Fibroblast of pulmonary artery (primary cell): ENCODE results near the gene ATP5F1D.

Experiments used
- DNase-seq: peaks from one replicate; pipeline ENCODE4 v3.0.0-alpha.2; 2010; ENCODE audit warnings: low read depth
- H3K4me3 ChIP-seq: replicated peaks from 2 replicates; pipeline ENCODE4 v1.5.1; 2011; ENCODE audit warnings: low read depth, mild to moderate bottlenecking, control low read depth, low read length, moderate library complexity
- TF ChIP-seq, protein P1 (sequence below): IDR thresholded peaks from 2 replicates; pipeline ENCODE4 v1.5.1; 2011; ENCODE audit warnings: mild to moderate bottlenecking, control low read depth, low read length, inconsistent platforms; ENCODE audit errors: missing control alignments

ATP5F1D gene

DNA sequence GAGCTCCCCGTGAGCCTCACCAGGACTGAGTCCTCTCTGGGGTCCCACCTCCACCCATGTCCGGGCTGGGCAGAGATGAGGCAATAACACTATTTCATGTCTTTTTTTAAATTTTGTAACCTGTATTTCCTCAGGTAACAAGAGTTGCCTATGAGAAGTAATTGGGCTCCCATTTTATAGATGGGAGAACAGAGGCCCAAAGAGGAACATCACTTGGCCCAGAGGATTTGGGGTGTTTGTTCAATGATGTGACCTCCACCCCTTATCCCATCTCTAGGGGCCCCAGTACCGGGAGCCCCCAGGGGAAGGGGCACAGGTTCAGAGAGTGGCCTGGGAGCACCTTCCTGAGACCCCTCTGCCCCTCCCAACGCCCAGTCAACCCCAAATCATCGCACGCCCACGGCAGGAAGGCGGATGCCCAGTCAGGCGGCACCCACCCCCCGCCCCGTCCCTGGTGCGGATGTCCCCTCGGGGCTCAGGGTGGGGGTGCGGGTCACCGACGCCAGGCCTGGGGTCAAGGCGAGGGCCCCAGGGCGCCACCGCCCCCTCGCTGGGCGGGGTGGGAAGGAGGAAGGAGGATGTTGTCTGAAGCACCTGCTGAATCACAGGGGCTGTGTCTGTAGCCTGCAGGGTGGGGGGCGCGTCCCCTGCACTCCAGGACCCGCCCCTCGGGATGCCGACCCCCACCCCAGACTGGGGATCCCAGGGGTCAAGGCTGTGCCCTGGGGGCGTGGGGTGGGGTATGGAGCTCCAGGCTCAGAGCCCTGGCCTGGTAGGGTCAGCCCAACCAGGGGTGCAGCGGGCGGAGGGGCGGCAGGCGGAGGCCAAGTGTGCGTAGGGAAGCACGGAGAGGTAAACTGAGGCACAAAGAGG is 18.6 kb downstream of the ATP5F1D start:
- DNase-seq = no peak
- peak overlapping the region; percentile 14 for H3K4me3 ChIP-seq
- TF ChIP-seq, protein P1, sequence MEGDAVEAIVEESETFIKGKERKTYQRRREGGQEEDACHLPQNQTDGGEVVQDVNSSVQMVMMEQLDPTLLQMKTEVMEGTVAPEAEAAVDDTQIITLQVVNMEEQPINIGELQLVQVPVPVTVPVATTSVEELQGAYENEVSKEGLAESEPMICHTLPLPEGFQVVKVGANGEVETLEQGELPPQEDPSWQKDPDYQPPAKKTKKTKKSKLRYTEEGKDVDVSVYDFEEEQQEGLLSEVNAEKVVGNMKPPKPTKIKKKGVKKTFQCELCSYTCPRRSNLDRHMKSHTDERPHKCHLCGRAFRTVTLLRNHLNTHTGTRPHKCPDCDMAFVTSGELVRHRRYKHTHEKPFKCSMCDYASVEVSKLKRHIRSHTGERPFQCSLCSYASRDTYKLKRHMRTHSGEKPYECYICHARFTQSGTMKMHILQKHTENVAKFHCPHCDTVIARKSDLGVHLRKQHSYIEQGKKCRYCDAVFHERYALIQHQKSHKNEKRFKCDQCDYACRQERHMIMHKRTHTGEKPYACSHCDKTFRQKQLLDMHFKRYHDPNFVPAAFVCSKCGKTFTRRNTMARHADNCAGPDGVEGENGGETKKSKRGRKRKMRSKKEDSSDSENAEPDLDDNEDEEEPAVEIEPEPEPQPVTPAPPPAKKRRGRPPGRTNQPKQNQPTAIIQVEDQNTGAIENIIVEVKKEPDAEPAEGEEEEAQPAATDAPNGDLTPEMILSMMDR = no peak

DNA sequence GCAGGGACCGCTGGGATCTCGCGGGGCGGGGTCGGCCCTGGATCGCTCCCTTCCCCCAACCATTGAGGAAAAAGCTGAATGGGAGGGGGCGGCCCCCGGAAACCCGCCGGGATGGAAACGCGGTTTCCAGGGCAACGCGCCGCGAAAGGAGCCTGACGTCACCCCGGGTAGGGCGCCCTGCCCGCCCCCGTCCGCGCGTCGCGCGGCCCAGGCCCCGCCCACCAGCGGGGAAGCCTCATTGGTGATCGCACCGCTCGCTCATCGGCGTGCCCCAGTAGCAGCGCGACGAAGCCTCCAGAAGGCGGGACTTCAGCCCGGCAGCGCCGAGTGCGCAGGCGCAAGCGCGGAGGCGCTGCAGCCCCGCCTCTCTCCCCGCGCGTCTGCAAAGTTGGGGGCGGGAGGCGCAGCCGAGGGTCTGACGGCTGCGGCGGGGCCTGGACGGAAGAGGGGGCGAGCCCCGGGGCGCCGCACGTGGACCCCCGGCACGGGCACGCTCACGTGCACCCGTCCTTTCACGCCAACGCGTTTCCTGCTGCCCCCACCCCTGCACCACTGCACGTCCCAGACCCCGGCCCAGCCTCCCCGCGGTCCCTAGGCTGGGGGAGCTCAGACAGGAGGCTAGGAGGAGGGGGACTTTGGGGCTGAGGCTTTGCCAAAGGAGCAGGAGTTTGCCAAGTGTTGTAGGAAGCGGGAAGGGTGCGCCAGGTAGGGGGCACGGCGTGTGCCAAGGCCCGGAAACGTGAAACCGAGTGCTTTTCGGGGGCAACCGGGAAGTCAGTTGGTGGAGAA is 19.4 kb downstream of the ATP5F1D start:
- peak overlapping the region; percentile 60 for H3K4me3 ChIP-seq
- peak; percentile 97 for DNase-seq
- TF ChIP-seq, protein P1 = no peak

DNA sequence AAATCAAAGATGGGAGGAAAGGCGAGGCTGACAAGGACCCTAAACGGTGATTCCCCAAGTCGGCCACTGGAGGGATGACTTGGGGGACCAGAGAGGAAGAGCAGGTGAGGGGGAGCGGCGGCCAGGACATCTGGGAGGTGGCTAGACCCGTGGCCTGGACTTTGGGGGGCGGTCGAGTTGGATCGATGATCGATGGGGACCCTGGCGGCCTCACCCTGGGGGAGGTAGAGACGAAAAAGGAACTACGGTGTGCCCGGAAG is 19.9 kb downstream of the ATP5F1D start:
- H3K4me3 ChIP-seq = peak overlapping the region; percentile 60
- DNase-seq = no peak
- TF ChIP-seq, protein P1 = peak; percentile 4

DNA sequence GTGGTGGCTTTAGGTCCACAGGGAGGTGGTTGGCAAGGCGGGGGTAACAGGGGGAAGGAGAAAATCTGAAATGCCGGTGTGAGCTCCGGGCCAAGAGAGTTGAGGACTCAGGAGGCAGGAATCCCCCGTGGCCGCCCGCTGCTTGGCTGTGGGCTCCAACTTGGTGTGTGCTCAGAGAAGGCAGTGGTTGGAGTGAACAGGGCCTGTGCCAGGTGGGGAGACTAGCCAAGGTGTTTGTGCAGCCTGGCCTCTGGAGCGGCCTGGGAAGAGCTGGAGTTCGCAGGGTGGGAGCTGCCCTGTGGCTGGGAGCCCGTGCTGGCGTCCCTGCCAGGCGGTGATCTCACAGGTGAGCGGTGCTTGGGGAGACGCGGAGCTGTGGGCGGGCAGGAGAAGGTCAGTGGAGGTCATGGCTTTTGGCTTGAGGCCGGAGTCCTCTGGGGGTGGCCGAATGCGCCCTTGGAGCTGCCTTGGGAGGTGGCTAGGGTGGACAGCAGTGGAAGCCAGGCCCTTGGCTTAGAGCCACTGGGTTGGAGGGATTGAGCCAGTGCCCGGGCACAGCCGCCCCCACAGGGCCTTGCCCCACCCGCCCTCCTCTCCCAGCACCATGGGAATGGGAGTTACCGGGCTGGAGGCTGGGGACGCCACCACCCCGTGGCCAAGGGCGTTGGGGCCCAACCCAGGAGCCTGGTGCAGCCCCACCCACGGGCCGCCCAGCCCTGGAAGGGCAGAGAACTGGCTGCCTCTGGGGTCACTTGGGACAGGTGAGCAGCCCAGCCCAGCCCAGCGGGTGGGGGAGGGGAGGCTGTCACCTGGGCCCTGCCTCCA is 20.5 kb downstream of the ATP5F1D start:
- TF ChIP-seq, protein P1 = no peak
- DNase-seq = no peak
- peak overlapping the region; percentile 7 for H3K4me3 ChIP-seq

DNA sequence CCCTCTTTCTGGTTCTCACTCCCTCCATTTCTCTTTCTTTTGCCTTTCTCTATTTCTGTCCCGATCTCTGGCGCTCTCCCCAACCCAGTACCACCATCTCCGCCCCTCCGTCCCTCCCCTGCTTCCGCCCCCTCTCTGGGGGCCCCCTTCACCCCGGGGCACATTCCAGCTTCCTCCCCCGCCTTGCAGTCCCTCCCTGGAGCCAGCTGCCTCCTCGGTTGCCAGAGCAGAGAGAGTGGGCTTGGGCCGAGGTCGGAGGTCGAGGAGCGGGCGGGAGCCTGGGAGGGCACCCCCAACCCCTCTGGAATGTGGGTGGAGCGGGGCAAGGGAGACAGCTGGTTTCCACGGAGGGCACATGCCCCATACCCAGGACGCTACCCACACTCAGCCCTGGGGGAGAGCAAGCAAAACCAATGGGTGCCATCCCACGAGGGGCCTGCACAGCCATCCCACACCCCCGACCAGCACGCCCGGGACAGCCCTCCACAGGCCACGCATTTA is 21.1 kb downstream of the ATP5F1D start:
- DNase-seq = no peak
- TF ChIP-seq, protein P1 = no peak
- H3K4me3 ChIP-seq = no peak overlapping the region

DNA sequence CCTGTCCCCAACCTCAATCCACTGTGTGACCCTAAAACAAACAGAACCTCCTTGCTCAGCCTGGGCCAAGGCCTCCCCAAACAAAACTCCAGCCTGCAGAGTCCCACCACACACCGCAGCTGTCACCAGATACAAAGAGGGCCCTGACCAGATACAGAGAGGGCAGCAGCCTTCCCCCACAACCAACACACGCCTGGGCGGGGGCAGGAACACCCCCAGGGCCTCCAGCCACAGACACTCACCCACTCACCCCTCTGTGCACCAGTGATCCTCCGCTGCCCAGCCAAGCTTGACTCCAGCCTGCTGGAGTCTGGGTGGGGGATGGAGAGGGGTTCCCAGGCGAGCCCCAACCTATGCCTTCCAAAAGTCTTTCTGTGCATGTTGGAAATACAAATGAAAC is 21.6 kb downstream of the ATP5F1D start:
- no peak for DNase-seq
- TF ChIP-seq, protein P1 = no peak
- H3K4me3 ChIP-seq = no peak overlapping the region
